CD4-positive, alpha-beta memory T cell (primary cell): ENCODE measurements around the gene HMG20A. TPM values are rescaled to one million over a fixed set of nuclear protein-coding genes. Genes with fewer than 3 reads are reported as not detected.

Experiments used
- CTCF ChIA-PET: fragments of 350-600 bp; sonication (Branson Sonifier 250); formaldehyde crosslinking; loops from one replicate; lab custom pipeline; 2021; ENCODE audit warnings: inconsistent platforms; ENCODE audit not compliant: partially characterized antibody; lab: Charles Lee
- POLR2A ChIA-PET: fragments of 350-600 bp; sonication (Branson Sonifier 250); formaldehyde crosslinking; loops from one replicate; lab custom pipeline; 2021; ENCODE audit not compliant: partially characterized antibody; lab: Charles Lee
- DNase-seq, 5 donors: peaks; one replicate each; pipeline versions ENCODE4 v3.0.0 to v3.0.0-alpha.2; 2020 to 2022; ENCODE audit warnings: mixed read lengths in 1 of 5
- H3K27ac ChIP-seq: one replicate; pipeline ENCODE4 v1.7.0; 2013; ENCODE audit warnings: low read depth, low read length
- H3K27me3 ChIP-seq: 2 replicates; pipeline ENCODE4 v1.7.0; 2013; ENCODE audit warnings: mild to moderate bottlenecking, low read length, moderate library complexity; ENCODE audit not compliant: insufficient read depth
- H3K36me3 ChIP-seq: 2 replicates; pipeline ENCODE4 v1.7.0; 2013; ENCODE audit warnings: mild to moderate bottlenecking, low read length, moderate library complexity; ENCODE audit not compliant: insufficient read depth
- H3K4me1 ChIP-seq: 2 replicates; pipeline ENCODE4 v1.7.0; 2013; ENCODE audit warnings: mild to moderate bottlenecking, low read length, moderate library complexity; ENCODE audit not compliant: insufficient read depth
- H3K4me3 ChIP-seq, 2 donors: one replicate each; pipeline ENCODE4 v1.7.0; 2013; ENCODE audit warnings: low read length in 2 of 2, mild to moderate bottlenecking in 1 of 2
- H3K9me3 ChIP-seq, 2 donors: one replicate each; pipeline ENCODE4 v1.7.0; 2013; ENCODE audit warnings: low read length in 2 of 2, control low read depth in 1 of 2; ENCODE audit not compliant: control insufficient read depth in 1 of 2
- H3K27ac Mint-ChIP-seq, 7 donors: one replicate each; pipeline ENCODE4 v1.8.0; 2020 to 2021; ENCODE audit warnings: mixed read lengths in 7 of 7, mild to moderate bottlenecking in 6 of 7, inconsistent platforms in 3 of 7, moderate library complexity in 3 of 7
- H3K27me3 Mint-ChIP-seq, 2 donors: one replicate each; pipeline ENCODE4 v1.8.0; 2020 to 2021; ENCODE audit warnings: mixed read lengths in 2 of 2
- H3K36me3 Mint-ChIP-seq, 2 donors: one replicate each; pipeline ENCODE4 v1.8.0; 2020 to 2021; ENCODE audit warnings: mixed read lengths in 2 of 2, inconsistent platforms in 1 of 2, mild to moderate bottlenecking in 1 of 2
- H3K4me1 Mint-ChIP-seq, 4 donors: one replicate each; pipeline ENCODE4 v1.8.0; 2020 to 2021; ENCODE audit warnings: mixed read lengths in 4 of 4, mild to moderate bottlenecking in 1 of 4
- H3K4me3 Mint-ChIP-seq, 8 donors: one replicate each; pipeline ENCODE4 v1.8.0; 2020 to 2021; ENCODE audit warnings: mixed read lengths in 8 of 8, mild to moderate bottlenecking in 7 of 8, moderate library complexity in 6 of 8, inconsistent platforms in 3 of 8
- H3K9me3 Mint-ChIP-seq, 8 donors: one replicate each; pipeline ENCODE4 v1.8.0; 2020 to 2021; ENCODE audit warnings: mixed read lengths in 8 of 8, mild to moderate bottlenecking in 5 of 8, inconsistent platforms in 3 of 8, moderate library complexity in 1 of 8
- intact Hi-C: fragments of 100-400 bp; cut with micrococcal nuclease; formaldehyde crosslinking; loops from one replicate; pipeline ENCODE4 v1.15.1; 2023
- polyA plus RNA-seq, 2 donors: library from polyadenylated mRNA; unstranded; fragments of 300-500 nt; fragmentation: Illumina TruSeq; gene quantifications; one replicate each; pipeline ENCODE4 v1.2.3, GENCODE V29; 2021
- total RNA-seq, 2 experiments: library from RNA; stranded (reverse); gene quantifications; one replicate each; pipeline ENCODE4 v1.2.3, GENCODE V29; 2021

Gene HMG20A
- total and polyA plus RNA-seq, 4 experiments from 2014 or later = 29.7 to 49.6 (median 42.1) TPM

DNA sequence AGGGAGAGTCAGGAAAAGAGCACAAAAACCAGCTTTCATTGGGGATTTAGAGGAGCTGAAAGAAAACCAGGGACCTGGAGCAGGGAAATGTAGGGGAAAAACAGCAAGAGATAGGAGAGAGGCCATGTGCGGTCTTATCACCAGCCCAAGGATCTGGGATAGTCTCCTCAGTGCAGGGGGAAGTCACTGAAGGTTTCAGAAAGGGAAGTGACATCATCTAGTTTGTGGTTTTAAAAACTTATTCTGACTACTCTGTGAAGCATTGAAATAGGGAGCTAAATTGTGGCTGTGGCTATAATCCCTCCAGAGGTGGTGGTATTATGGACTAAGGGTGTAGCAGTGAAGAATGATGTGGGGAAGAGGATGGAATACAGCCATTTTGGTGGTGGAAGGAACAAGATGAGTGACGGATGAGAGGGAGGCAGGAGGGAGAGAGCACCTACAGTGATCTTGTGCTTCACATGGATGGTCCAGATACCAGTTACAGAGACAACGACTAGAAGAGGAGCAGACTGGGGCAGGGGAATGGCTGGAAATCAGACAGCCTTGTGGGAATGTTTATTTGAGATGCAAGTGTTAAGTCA, 72.7 kb downstream of the HMG20A start:
- no peak overlapping the region for H3K27ac ChIP-seq
- H3K4me1 ChIP-seq = peaks cover 9% of the 10 kb centered on the region
- H3K27me3 ChIP-seq = no peaks in the 10 kb centered on the region
- intact Hi-C loops = loop anchor here (10.0 kb wide), 1 partner anchor 309 kb away; no protein-coding TSS in a partner anchor
- peak overlapping the region in 1 of 8 donors; percentile 43 for H3K4me3 Mint-ChIP-seq
- H3K36me3 ChIP-seq = no peaks in the 10 kb centered on the region
- ChIA-PET POLR2A (no interaction called here), CTCF (interaction anchor here (1.0 to 7.8 kb wide), 3 partner anchors 50 to 375 kb away, joined by 3 to 63 read pairs (median 3); no protein-coding TSS in a partner anchor)
- peak overlapping the region in 6 of 7 donors; percentile 2 to 63 (median 40) for H3K27ac Mint-ChIP-seq
- H3K36me3 Mint-ChIP-seq = peaks cover 2 to 3% of the 10 kb centered on the region in 2 donors
- H3K9me3 Mint-ChIP-seq = no peaks in the 10 kb centered on the region
- H3K4me1 Mint-ChIP-seq = peaks cover 9 to 17% (median 16%) of the 10 kb centered on the region in 4 donors
- no peaks in the 10 kb centered on the region for H3K27me3 Mint-ChIP-seq
- DNase-seq = no peak
- no peaks in the 10 kb centered on the region for H3K9me3 ChIP-seq
- no peak overlapping the region for H3K4me3 ChIP-seq

DNA sequence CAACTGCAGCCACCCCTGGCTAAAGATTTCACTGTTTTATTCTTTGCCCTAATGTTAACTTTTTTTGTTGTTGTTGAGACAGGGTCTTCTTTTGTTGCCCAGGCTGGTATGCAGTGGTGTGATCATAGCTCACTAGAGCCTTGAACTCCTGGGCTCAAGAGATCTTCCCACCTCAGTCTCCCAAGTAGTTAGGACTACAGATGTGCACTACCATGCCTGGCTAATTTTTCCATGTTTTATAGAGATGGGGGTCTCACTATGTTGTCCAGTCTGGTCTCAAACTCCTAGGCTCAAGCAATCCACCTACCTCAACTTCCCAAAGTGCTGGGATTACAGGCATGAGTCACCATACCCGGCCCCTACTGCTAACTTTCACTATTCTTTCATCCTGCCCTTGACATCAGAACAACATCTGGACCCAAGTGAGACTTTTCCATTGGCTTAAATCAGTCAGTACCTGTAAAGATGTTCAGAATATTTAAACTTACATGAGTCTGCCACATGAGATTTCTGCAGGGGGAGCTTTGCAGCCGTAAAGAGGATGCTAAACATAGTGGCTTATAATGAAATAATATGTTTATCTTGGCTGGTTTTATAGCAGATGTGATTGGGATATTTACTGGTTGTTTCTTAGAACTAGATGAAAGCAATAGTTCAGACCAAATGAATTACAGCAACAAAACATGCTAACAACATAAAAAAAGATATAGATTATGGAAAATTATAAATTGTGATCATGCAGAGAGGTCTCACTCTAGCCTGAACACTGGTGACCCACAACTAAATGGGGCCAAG, 73.6 kb downstream of the HMG20A start:
- Histone ChIP-seq H3K36me3 (no peaks in the 10 kb centered on the region), H3K27ac (no peak overlapping the region), H3K9me3 (no peaks in the 10 kb centered on the region), H3K4me1 (peaks cover 9% of the 10 kb centered on the region), H3K27me3 (no peaks in the 10 kb centered on the region), H3K4me3 (no peak overlapping the region)
- intact Hi-C loops = loop anchor here (10.0 kb wide), 1 partner anchor 309 kb away; no protein-coding TSS in a partner anchor
- no peaks in the 10 kb centered on the region for H3K27me3 Mint-ChIP-seq
- no peak overlapping the region for H3K4me3 Mint-ChIP-seq
- DNase-seq = no peak
- H3K27ac Mint-ChIP-seq = peak overlapping the region in 3 of 7 donors; percentile 30 to 60 (median 36)
- H3K4me1 Mint-ChIP-seq = peaks cover 9 to 17% (median 16%) of the 10 kb centered on the region in 4 donors
- H3K9me3 Mint-ChIP-seq = no peaks in the 10 kb centered on the region
- ChIA-PET CTCF (interaction anchor here (1.0 to 7.8 kb wide), 3 partner anchors 49 to 376 kb away, joined by 3 to 63 read pairs (median 3); no protein-coding TSS in a partner anchor), POLR2A (no interaction called here)
- H3K36me3 Mint-ChIP-seq = peaks cover 1 to 11% of the 10 kb centered on the region in 2 donors

DNA sequence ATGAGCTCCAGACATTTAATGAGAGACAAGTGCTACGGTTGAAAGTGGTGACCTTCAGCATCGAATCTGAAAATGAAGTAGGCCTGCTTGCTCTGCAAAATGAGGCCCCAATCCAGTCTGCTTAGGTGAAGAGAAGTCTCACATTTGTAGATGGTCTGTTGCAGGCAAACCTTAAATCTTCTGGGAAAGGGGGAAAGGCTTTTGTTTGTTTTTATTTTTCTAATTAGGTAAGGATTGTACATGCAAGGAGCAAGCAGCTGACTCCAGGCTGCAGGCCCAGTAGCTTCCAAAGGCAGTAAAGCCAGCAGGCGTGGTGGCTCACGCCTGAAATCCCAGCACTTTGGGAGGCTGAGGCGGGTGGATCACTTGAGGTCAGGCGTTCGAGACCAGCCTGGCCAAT, 74.3 kb downstream of the HMG20A start:
- Mint-ChIP-seq H3K27me3 (no peaks in the 10 kb centered on the region), H3K27ac (no peak overlapping the region), H3K4me3 (no peak overlapping the region), H3K36me3 (peaks cover 1 to 13% of the 10 kb centered on the region in 2 donors), H3K4me1 (peaks cover 9 to 17% (median 16%) of the 10 kb centered on the region in 4 donors), H3K9me3 (peaks cover 0 to 2% (median 0%) of the 10 kb centered on the region in 8 donors)
- Histone ChIP-seq H3K4me3 (no peak overlapping the region), H3K4me1 (peaks cover 9% of the 10 kb centered on the region), H3K9me3 (no peaks in the 10 kb centered on the region), H3K27me3 (no peaks in the 10 kb centered on the region), H3K27ac (no peak overlapping the region), H3K36me3 (no peaks in the 10 kb centered on the region)
- DNase-seq = no peak
- CTCF ChIA-PET = interaction anchor here (1.5 to 7.8 kb wide), 2 partner anchors 48 to 376 kb away, joined by 3 to 63 read pairs; no protein-coding TSS in a partner anchor
- POLR2A ChIA-PET = no interaction called here
- intact Hi-C loops = loop anchor here (10.0 kb wide), 1 partner anchor 310 kb away; no protein-coding TSS in a partner anchor

DNA sequence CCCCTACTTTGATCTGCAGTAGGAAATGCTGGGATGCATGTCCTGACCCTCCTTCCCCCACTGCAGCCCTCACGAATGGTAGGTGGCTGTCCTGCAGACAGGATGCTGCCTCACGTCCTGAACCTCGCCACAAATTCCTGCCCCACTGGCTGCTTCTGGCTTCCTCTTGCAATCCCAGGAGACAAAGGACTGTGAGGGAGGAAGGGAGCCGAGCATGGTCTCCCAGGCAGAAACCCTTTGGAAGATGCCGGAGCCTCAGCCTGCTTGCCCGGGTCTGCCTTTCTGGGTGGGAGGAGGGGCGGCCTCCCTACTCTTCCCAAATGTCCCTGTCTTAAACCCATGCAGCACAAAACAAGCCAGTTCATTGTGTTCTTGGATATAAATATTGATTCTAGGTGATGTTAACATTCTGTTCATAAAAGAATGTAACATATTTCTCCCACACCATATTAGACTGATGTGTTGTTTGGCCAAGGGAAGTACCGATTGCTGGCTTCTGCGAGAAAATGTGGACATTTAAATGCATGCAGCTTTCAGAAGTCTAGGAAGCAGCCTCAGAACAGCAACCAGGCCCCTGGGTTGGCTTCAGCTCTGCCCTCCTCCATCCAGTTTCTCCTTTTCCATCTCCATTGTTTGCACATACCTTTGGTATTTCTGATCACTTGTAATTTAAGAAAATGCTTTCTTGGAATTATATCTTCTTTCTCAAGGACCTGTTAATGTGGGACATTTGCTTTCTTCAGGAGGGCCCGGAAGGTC, 75.3 kb downstream of the HMG20A start:
- H3K9me3 ChIP-seq = no peaks in the 10 kb centered on the region
- CTCF ChIA-PET = interaction anchor here (0.7 to 7.8 kb wide), 8 partner anchors 8 to 523 kb away, joined by 3 to 63 read pairs (median 6); no protein-coding TSS in a partner anchor
- peak overlapping the region in 1 of 7 donors; percentile 77 for H3K27ac Mint-ChIP-seq
- H3K9me3 Mint-ChIP-seq = peaks cover 0 to 2% (median 0%) of the 10 kb centered on the region in 8 donors
- H3K4me3 Mint-ChIP-seq = no peak overlapping the region
- POLR2A ChIA-PET = no interaction called here
- intact Hi-C loops = loop anchor here (1.0 to 10.0 kb wide), 2 partner anchors 311 to 378 kb away; no protein-coding TSS in a partner anchor
- no peaks in the 10 kb centered on the region for H3K27me3 ChIP-seq
- H3K4me1 ChIP-seq = peaks cover 9% of the 10 kb centered on the region
- peaks cover 0 to 9% of the 10 kb centered on the region in 2 donors for H3K36me3 Mint-ChIP-seq
- H3K4me1 Mint-ChIP-seq = peaks cover 9 to 17% (median 16%) of the 10 kb centered on the region in 4 donors
- H3K27ac ChIP-seq = no peak overlapping the region
- no peak for DNase-seq
- no peaks in the 10 kb centered on the region for H3K36me3 ChIP-seq
- H3K27me3 Mint-ChIP-seq = no peaks in the 10 kb centered on the region
- H3K4me3 ChIP-seq = no peak overlapping the region

DNA sequence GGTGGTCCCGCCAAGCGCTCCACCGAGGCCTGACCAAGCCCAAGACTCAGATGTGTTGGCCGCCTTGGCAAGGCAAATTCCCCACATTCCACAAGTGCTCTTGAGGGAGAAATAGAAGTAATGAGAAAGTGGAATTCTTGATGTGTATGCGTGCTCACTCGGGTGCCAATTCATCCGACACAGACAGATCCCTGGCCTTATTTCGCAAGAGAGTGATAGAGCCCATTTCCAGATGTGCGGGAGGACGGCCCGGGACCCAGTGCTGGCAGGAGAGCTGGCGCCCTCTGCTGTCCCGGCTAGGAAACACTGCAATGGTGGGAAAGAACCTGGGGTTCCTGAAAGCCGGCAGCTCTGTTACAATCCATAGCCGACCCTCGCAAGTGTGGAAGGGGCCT, 76.0 kb downstream of the HMG20A start:
- ChIA-PET CTCF (interaction anchor here (0.7 to 7.8 kb wide), 18 partner anchors 9 to 556 kb away, joined by 3 to 63 read pairs (median 4); no protein-coding TSS in a partner anchor), POLR2A (no interaction called here)
- no peaks in the 10 kb centered on the region for H3K9me3 ChIP-seq
- intact Hi-C loops = loop anchor here (1.0 to 10.0 kb wide), 3 partner anchors 312 to 593 kb away; no protein-coding TSS in a partner anchor
- no peaks in the 10 kb centered on the region for H3K36me3 ChIP-seq
- peaks cover 0 to 9% of the 10 kb centered on the region in 2 donors for H3K36me3 Mint-ChIP-seq
- H3K4me1 Mint-ChIP-seq = peaks cover 9 to 17% (median 16%) of the 10 kb centered on the region in 4 donors
- H3K4me3 ChIP-seq = no peak overlapping the region
- peaks cover 9% of the 10 kb centered on the region for H3K4me1 ChIP-seq
- peak overlapping the region in 1 of 7 donors; percentile 31 for H3K27ac Mint-ChIP-seq
- no peak overlapping the region for H3K27ac ChIP-seq
- peak; percentile 51 to 66 (median 60) for DNase-seq
- peaks cover 0 to 2% (median 0%) of the 10 kb centered on the region in 8 donors for H3K9me3 Mint-ChIP-seq
- H3K27me3 Mint-ChIP-seq = no peaks in the 10 kb centered on the region
- no peak overlapping the region for H3K4me3 Mint-ChIP-seq
- no peaks in the 10 kb centered on the region for H3K27me3 ChIP-seq

DNA sequence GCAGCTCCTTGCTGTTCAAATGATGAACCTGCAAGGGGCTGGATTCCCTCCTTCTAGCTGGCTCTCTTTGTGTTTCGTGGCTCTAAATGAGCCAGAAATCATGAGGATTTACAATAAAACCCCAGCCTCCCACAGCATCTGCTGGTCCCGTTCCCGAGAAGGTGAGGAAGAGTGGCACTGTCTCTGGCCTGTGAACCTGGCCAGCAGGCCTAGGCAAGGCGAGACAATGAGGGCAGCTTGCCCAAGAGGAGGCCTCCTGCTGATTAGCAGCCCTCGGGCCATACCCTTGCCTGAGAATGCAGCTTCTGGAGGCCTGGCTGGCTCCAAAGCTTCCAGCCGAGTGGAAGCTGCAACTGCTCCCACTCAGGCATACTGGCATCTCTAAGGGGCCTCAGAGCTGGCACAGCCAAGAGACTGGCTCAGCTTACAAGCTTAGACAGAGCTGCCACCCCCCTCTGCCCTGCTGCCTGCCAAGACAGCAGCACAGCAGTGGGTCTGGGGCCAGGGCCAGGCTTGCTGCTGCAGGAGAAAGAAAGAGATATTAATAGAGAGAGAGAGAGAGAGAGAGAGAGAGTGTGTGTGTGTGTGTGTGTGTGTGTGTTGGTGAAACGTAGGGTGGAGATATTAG, 76.5 kb downstream of the HMG20A start:
- Mint-ChIP-seq H3K4me1 (peaks cover 9 to 16% (median 15%) of the 10 kb centered on the region in 4 donors), H3K9me3 (peaks cover 0 to 2% (median 0%) of the 10 kb centered on the region in 8 donors), H3K36me3 (peaks cover 0 to 9% of the 10 kb centered on the region in 2 donors), H3K27ac (peak overlapping the region in 1 of 7 donors; percentile 61), H3K4me3 (no peak overlapping the region), H3K27me3 (no peaks in the 10 kb centered on the region)
- DNase-seq = no peak
- POLR2A ChIA-PET = no interaction called here
- no peaks in the 10 kb centered on the region for H3K27me3 ChIP-seq
- peaks cover 9% of the 10 kb centered on the region for H3K4me1 ChIP-seq
- H3K9me3 ChIP-seq = no peaks in the 10 kb centered on the region
- H3K4me3 ChIP-seq = no peak overlapping the region
- H3K36me3 ChIP-seq = no peaks in the 10 kb centered on the region
- no peak overlapping the region for H3K27ac ChIP-seq
- CTCF ChIA-PET = interaction anchor here (0.7 to 7.8 kb wide), 20 partner anchors 9 to 556 kb away, joined by 3 to 63 read pairs (median 4); no protein-coding TSS in a partner anchor
- intact Hi-C loops = loop anchor here (1.0 to 10.0 kb wide), 2 partner anchors 312 to 594 kb away; no protein-coding TSS in a partner anchor
